ENCODE results near the gene RPS5.
A peak's percentile ranks its signal among the peaks of the same experiment; 100 is the strongest.

Gene RPS5

DNA sequence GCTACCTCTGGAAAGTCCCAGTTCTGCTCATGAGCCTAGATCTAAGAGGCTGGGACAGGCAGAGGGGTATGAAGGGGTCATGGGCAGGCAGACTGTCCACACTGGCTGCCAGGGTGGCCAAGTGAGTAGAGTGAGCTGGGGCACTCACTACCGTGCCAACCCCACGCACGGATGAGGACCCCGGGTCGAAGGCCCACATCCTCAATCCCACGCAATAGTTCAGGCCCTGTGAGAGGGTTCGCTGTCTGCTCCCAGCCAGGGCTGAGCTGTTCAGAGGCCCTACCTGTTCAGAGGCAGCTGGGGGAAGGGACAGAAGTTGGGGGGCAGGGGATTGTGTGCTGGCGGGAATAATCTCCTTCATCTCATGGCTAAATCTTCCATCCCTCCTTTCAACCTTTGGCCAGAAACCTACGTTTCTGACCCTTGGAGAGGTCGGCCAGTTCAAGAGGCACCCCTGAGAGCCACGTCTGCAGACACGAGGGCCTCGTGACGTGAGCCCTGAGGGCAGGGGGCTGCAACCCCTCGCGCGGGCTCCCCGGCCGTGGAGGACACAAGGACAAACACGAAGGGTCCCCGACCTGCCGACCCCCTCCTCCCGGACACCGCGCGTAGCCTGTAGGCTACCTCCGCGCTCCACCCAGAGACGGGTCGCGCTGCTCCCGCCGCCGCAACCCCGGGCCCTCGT is 1.0 kb upstream of the RPS5 start:
- in situ Hi-C loops (cut with HindIII; ENCODE audit: low sequenced_read_pairs) = no loop called here
- peak overlapping the region; percentile 88 for H3K4me3 ChIP-seq (ENCODE audit: low read depth, low read length)
- DNase-seq (ENCODE audit: low read depth) = no peak
- no peak for TF ChIP-seq CTCF (IDR thresholded peaks at IDR 0.05; ENCODE audit: low read depth, low read length, missing control alignments)

DNA sequence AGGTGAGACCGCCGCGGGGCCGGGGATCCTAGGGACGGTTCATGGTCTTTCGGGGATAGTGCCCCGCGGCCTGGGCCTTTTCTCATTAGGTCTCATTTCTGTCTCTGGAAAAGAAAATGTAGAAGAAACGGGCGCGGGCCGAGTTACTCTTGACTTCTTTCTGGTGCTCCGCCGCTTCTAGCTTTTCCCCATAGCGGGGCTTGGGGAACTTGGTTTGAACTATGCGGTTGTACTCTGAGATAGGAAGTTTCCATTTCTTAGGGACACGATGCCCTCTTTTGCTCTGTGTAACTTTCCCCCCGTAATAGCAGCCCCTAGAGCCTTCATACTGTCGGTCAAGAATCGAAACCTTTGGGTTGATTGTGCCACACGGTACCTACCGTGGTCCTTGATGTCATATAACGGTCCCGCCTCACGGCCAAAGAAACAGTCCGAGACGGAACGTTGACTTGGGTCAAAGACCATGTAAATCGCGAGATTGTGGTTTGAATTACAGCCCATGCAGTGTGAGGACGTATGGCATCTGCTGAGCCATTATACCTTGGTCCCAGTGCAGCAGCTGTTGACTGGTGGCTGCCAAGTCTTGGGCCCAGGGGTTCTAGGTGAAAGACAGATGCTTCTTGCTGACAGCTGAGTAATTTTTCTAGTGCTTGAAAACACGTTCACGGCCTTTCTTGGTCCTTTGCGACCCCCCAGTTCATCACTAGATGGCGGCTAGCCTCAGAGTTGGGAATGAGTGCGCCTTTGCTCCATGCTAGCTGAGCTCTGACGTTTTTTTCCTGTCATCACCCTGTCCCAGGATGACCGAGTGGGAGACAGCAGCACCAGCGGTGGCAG is 487 bp downstream of the RPS5 start:
- DNase-seq (ENCODE audit: low read depth) = no peak
- in situ Hi-C loops (cut with HindIII; ENCODE audit: low sequenced_read_pairs) = no loop called here
- TF ChIP-seq CTCF (IDR thresholded peaks at IDR 0.05; ENCODE audit: low read depth, low read length, missing control alignments) = no peak
- H3K4me3 ChIP-seq (ENCODE audit: low read depth, low read length) = peak overlapping the region; percentile 88

GRCh38 chr19:58388175-58388526 is 1.1 kb downstream of the RPS5 start:
- in situ Hi-C loops (cut with HindIII; ENCODE audit: low sequenced_read_pairs) = no loop called here

GRCh38 chr19:58392945-58393724 is 6.1 kb downstream of the RPS5 start:
- no peak for TF ChIP-seq CTCF (IDR thresholded peaks at IDR 0.05; ENCODE audit: low read depth, low read length, missing control alignments)
- no peak overlapping the region for H3K4me3 ChIP-seq (ENCODE audit: low read depth, low read length)
- no peak for DNase-seq (ENCODE audit: low read depth)
- in situ Hi-C loops (cut with HindIII; ENCODE audit: low sequenced_read_pairs) = no loop called here

More at GRCh38 chr19:58388175-58388526, 1.1 kb downstream of the RPS5 start:
- peak overlapping the region; percentile 88 for H3K4me3 ChIP-seq (ENCODE audit: low read depth, low read length)
- DNase-seq (ENCODE audit: low read depth) = no peak
- no peak for TF ChIP-seq CTCF (IDR thresholded peaks at IDR 0.05; ENCODE audit: low read depth, low read length, missing control alignments)

DNA sequence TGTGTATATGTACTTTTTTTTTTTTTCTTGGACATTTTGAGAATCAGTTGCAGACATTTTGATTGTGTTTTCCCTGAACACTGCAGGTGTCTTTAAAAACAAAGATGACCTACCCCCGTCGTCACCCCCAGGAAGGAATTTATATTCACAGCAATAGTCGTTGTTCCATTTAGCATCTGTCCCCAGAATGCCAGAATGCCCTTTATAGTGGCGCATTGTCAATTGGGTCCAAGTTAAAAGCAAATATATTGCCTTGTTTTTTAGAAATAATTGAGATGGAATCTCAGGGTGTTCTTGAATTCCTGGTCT is 6.6 kb downstream of the RPS5 start:
- in situ Hi-C loops (cut with HindIII; ENCODE audit: low sequenced_read_pairs) = no loop called here
- TF ChIP-seq CTCF (IDR thresholded peaks at IDR 0.05; ENCODE audit: low read depth, low read length, missing control alignments) = no peak
- no peak for DNase-seq (ENCODE audit: low read depth)
- no peak overlapping the region for H3K4me3 ChIP-seq (ENCODE audit: low read depth, low read length)

DNA sequence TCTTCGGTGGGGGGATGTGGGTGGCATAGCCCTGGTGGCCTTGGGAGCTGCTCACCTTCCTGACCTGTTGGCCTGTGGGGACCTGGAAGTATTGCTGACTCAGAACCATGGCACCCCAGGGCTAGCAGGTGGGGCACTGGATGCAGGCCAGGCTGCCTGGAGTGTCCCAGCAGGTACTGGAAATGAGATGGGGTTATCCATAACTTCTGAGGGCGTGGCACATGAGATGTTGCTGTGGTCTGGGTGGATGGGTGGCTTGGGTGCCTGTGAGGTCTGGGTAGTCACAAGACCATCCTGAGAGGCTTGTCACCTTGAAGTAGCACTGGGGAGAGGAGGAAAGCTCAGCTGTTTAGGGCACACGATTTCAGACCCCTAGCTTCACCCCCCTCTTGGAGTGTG is 7.8 kb downstream of the RPS5 start:
- H3K4me3 ChIP-seq (ENCODE audit: low read depth, low read length) = no peak overlapping the region
- no peak for TF ChIP-seq CTCF (IDR thresholded peaks at IDR 0.05; ENCODE audit: low read depth, low read length, missing control alignments)
- DNase-seq (ENCODE audit: low read depth) = no peak
- in situ Hi-C loops (cut with HindIII; ENCODE audit: low sequenced_read_pairs) = no loop called here
